ENCODE results near the gene PIEZO2.

PIEZO2 gene

GRCh38 chr18:11114653-11115052 is 34.7 kb downstream of the PIEZO2 start:
- Histone ChIP-seq H3K27ac (no peak overlapping the region), H3K4me2 (no peak overlapping the region), H3K4me3 (no peak overlapping the region), H3K9ac (no peak overlapping the region), H3K9me3 (no peaks in the 10 kb centered on the region), H3K36me3 (no peaks in the 10 kb centered on the region), H3K4me1 (no peaks in the 10 kb centered on the region), H3K27me3 (no peaks in the 10 kb centered on the region), H4K20me1 (no peaks in the 10 kb centered on the region)
- no peak for TF ChIP-seq Cebpa-rat (IDR thresholded peaks at IDR 0.05)

- no peaks in the 10 kb centered on the region for H3K9me3 ChIP-seq
- H3K4me2 ChIP-seq: no peak overlapping the region
- no peak overlapping the region for H3K4me3 ChIP-seq
- H3K27me3 ChIP-seq: no peaks in the 10 kb centered on the region
- H3K36me3 ChIP-seq: no peaks in the 10 kb centered on the region
- H3K9ac ChIP-seq: no peak overlapping the region
- TF ChIP-seq Cebpa-rat (IDR thresholded peaks at IDR 0.05): no peak
- no peaks in the 10 kb centered on the region for H4K20me1 ChIP-seq
- H3K27ac ChIP-seq: no peak overlapping the region
- no peaks in the 10 kb centered on the region for H3K4me1 ChIP-seq
Measured at GRCh38 chr18:11113937-11114336, 35.4 kb downstream of the PIEZO2 start.

- Histone ChIP-seq H3K27me3 (no peaks in the 10 kb centered on the region), H3K27ac (no peak overlapping the region), H3K9ac (no peak overlapping the region), H3K4me1 (no peaks in the 10 kb centered on the region), H3K4me3 (no peak overlapping the region), H4K20me1 (no peaks in the 10 kb centered on the region), H3K4me2 (no peak overlapping the region), H3K9me3 (no peaks in the 10 kb centered on the region), H3K36me3 (no peaks in the 10 kb centered on the region)
- no peak for TF ChIP-seq Cebpa-rat (IDR thresholded peaks at IDR 0.05)
Measured at GRCh38 chr18:11113046-11113548, 36.3 kb downstream of the PIEZO2 start.

- Histone ChIP-seq H3K9ac (no peak overlapping the region), H4K20me1 (no peaks in the 10 kb centered on the region), H3K27ac (no peak overlapping the region), H3K4me3 (no peak overlapping the region), H3K27me3 (no peaks in the 10 kb centered on the region), H3K36me3 (no peaks in the 10 kb centered on the region), H3K4me1 (no peaks in the 10 kb centered on the region), H3K9me3 (no peaks in the 10 kb centered on the region), H3K4me2 (no peak overlapping the region)
- TF ChIP-seq Cebpa-rat (IDR thresholded peaks at IDR 0.05): no peak
Measured at GRCh38 chr18:11112286-11112685, 37.1 kb downstream of the PIEZO2 start.

- H4K20me1 ChIP-seq: no peaks in the 10 kb centered on the region
- no peaks in the 10 kb centered on the region for H3K4me1 ChIP-seq
- TF ChIP-seq Cebpa-rat (IDR thresholded peaks at IDR 0.05): no peak
- H3K36me3 ChIP-seq: no peaks in the 10 kb centered on the region
- H3K4me2 ChIP-seq: no peak overlapping the region
- no peak overlapping the region for H3K4me3 ChIP-seq
- no peak overlapping the region for H3K9ac ChIP-seq
- no peak overlapping the region for H3K27ac ChIP-seq
- H3K9me3 ChIP-seq: no peaks in the 10 kb centered on the region
- no peaks in the 10 kb centered on the region for H3K27me3 ChIP-seq
Measured at GRCh38 chr18:11110509-11110908, 38.9 kb downstream of the PIEZO2 start.

- H3K4me3 ChIP-seq: no peak overlapping the region
- no peaks in the 10 kb centered on the region for H4K20me1 ChIP-seq
- H3K27me3 ChIP-seq: no peaks in the 10 kb centered on the region
- no peaks in the 10 kb centered on the region for H3K9me3 ChIP-seq
- no peak for TF ChIP-seq Cebpa-rat (IDR thresholded peaks at IDR 0.05)
- no peak overlapping the region for H3K4me2 ChIP-seq
- no peaks in the 10 kb centered on the region for H3K4me1 ChIP-seq
- no peaks in the 10 kb centered on the region for H3K36me3 ChIP-seq
- H3K9ac ChIP-seq: no peak overlapping the region
- H3K27ac ChIP-seq: no peak overlapping the region
Measured at GRCh38 chr18:11108947-11109346, 40.4 kb downstream of the PIEZO2 start.

GRCh38 chr18:11106894-11107293 is 42.5 kb downstream of the PIEZO2 start:
- no peaks in the 10 kb centered on the region for H3K9me3 ChIP-seq

GRCh38 chr18:11105463-11105862 is 43.9 kb downstream of the PIEZO2 start:
- Histone ChIP-seq H3K9me3 (no peaks in the 10 kb centered on the region), H3K9ac (no peak overlapping the region), H3K4me3 (no peak overlapping the region), H3K36me3 (no peaks in the 10 kb centered on the region), H3K27ac (no peak overlapping the region), H4K20me1 (no peaks in the 10 kb centered on the region), H3K4me2 (no peak overlapping the region), H3K4me1 (no peaks in the 10 kb centered on the region), H3K27me3 (no peaks in the 10 kb centered on the region)
- no peak for TF ChIP-seq Cebpa-rat (IDR thresholded peaks at IDR 0.05)

More at GRCh38 chr18:11106894-11107293, 42.5 kb downstream of the PIEZO2 start:
- H3K27me3 ChIP-seq: no peaks in the 10 kb centered on the region
- H4K20me1 ChIP-seq: no peaks in the 10 kb centered on the region
- no peak overlapping the region for H3K9ac ChIP-seq
- H3K36me3 ChIP-seq: no peaks in the 10 kb centered on the region
- H3K4me1 ChIP-seq: no peaks in the 10 kb centered on the region
- TF ChIP-seq Cebpa-rat (IDR thresholded peaks at IDR 0.05): no peak
- no peak overlapping the region for H3K4me2 ChIP-seq
- no peak overlapping the region for H3K27ac ChIP-seq
- H3K4me3 ChIP-seq: no peak overlapping the region

GRCh38 chr18:11104307-11104706 is 45.1 kb downstream of the PIEZO2 start:
- H3K9me3 ChIP-seq: no peaks in the 10 kb centered on the region
- no peaks in the 10 kb centered on the region for H3K4me1 ChIP-seq
- no peak overlapping the region for H3K4me3 ChIP-seq
- H3K27me3 ChIP-seq: no peaks in the 10 kb centered on the region
- H3K27ac ChIP-seq: no peak overlapping the region
- no peaks in the 10 kb centered on the region for H3K36me3 ChIP-seq
- TF ChIP-seq Cebpa-rat (IDR thresholded peaks at IDR 0.05): no peak
- H3K4me2 ChIP-seq: no peak overlapping the region
- no peaks in the 10 kb centered on the region for H4K20me1 ChIP-seq
- no peak overlapping the region for H3K9ac ChIP-seq

- Histone ChIP-seq H3K9me3 (no peaks in the 10 kb centered on the region), H3K4me3 (no peak overlapping the region), H3K9ac (no peak overlapping the region), H4K20me1 (no peaks in the 10 kb centered on the region), H3K27me3 (no peaks in the 10 kb centered on the region), H3K4me2 (no peak overlapping the region), H3K4me1 (no peaks in the 10 kb centered on the region), H3K27ac (no peak overlapping the region), H3K36me3 (no peaks in the 10 kb centered on the region)
- no peak for TF ChIP-seq Cebpa-rat (IDR thresholded peaks at IDR 0.05)
Measured at GRCh38 chr18:11096839-11097750, 52.3 kb downstream of the PIEZO2 start.
